ENCODE data around the gene RAP1GDS1.
"Not testable (repeated sequence)": the region's sequence is repeated elsewhere in the genome, so short reads cannot be mapped to it uniquely, and the experiment has no call there.

The RAP1GDS1 gene

GRCh38 chr4:98377559-98377958 lies 116.4 kb downstream of the RAP1GDS1 start:
- no peak for TF ChIP-seq JUND (IDR thresholded peaks at IDR 0.05; ENCODE audit: low read depth)
- no peak for DNase-seq (ENCODE audit: low read depth in 1 of 2, low spot score in 1 of 2)
- in situ Hi-C loops (cut with HindIII; ENCODE audit: low pct_unique_long_range_greater_than_20kb, low sequenced_read_pairs), result no loop called here

- no peak for TF ChIP-seq JUND (IDR thresholded peaks at IDR 0.05; ENCODE audit: low read depth)
These were observed 120.1 kb downstream of the RAP1GDS1 start for GRCh38 chr4:98381306-98381705.

GRCh38 chr4:98383431-98384106 lies 122.4 kb downstream of the RAP1GDS1 start:
- in situ Hi-C loops (cut with HindIII; ENCODE audit: low pct_unique_long_range_greater_than_20kb, low sequenced_read_pairs), result no loop called here
- DNase-seq (ENCODE audit: low read depth in 1 of 2, low spot score in 1 of 2), result no peak
- TF ChIP-seq JUND (IDR thresholded peaks at IDR 0.05; ENCODE audit: low read depth), result no peak

More at GRCh38 chr4:98381306-98381705, 120.1 kb downstream of the RAP1GDS1 start:
- no peak for DNase-seq (ENCODE audit: low read depth in 1 of 2, low spot score in 1 of 2)
- in situ Hi-C loops (cut with HindIII; ENCODE audit: low pct_unique_long_range_greater_than_20kb, low sequenced_read_pairs), result no loop called here

GRCh38 chr4:98385831-98386230 lies 124.6 kb downstream of the RAP1GDS1 start:
- in situ Hi-C loops (cut with HindIII; ENCODE audit: low pct_unique_long_range_greater_than_20kb, low sequenced_read_pairs), result no loop called here
- TF ChIP-seq JUND (IDR thresholded peaks at IDR 0.05; ENCODE audit: low read depth), result no peak
- DNase-seq (ENCODE audit: low read depth in 1 of 2, low spot score in 1 of 2), result no peak

GRCh38 chr4:98387345-98388026 lies 126.3 kb downstream of the RAP1GDS1 start:
- DNase-seq (ENCODE audit: low read depth in 1 of 2, low spot score in 1 of 2), result no peak

GRCh38 chr4:98394134-98394533 lies 132.9 kb downstream of the RAP1GDS1 start:
- no peak for TF ChIP-seq JUND (IDR thresholded peaks at IDR 0.05; ENCODE audit: low read depth)
- in situ Hi-C loops (cut with HindIII; ENCODE audit: low pct_unique_long_range_greater_than_20kb, low sequenced_read_pairs), result no loop called here
- no peak for DNase-seq (ENCODE audit: low read depth in 1 of 2, low spot score in 1 of 2)

More at GRCh38 chr4:98387345-98388026, 126.3 kb downstream of the RAP1GDS1 start:
- TF ChIP-seq JUND (IDR thresholded peaks at IDR 0.05; ENCODE audit: low read depth), result no peak
- in situ Hi-C loops (cut with HindIII; ENCODE audit: low pct_unique_long_range_greater_than_20kb, low sequenced_read_pairs), result no loop called here

GRCh38 chr4:98399915-98400314 lies 138.7 kb downstream of the RAP1GDS1 start:
- DNase-seq (ENCODE audit: low read depth in 1 of 2, low spot score in 1 of 2), result no peak
- no peak for TF ChIP-seq JUND (IDR thresholded peaks at IDR 0.05; ENCODE audit: low read depth)
- in situ Hi-C loops (cut with HindIII; ENCODE audit: low pct_unique_long_range_greater_than_20kb, low sequenced_read_pairs), result no loop called here

- in situ Hi-C loops (cut with HindIII; ENCODE audit: low pct_unique_long_range_greater_than_20kb, low sequenced_read_pairs), result no loop called here
- no peak for DNase-seq (ENCODE audit: low read depth in 1 of 2, low spot score in 1 of 2)
- TF ChIP-seq JUND (IDR thresholded peaks at IDR 0.05; ENCODE audit: low read depth), result no peak
These were observed 145.6 kb downstream of the RAP1GDS1 start for GRCh38 chr4:98406819-98407218.

GRCh38 chr4:98411731-98412130 lies 150.5 kb downstream of the RAP1GDS1 start:
- DNase-seq (ENCODE audit: low read depth in 1 of 2, low spot score in 1 of 2), result no peak
- in situ Hi-C loops (cut with HindIII; ENCODE audit: low pct_unique_long_range_greater_than_20kb, low sequenced_read_pairs), result no loop called here
- no peak for TF ChIP-seq JUND (IDR thresholded peaks at IDR 0.05; ENCODE audit: low read depth)

- TF ChIP-seq JUND (IDR thresholded peaks at IDR 0.05; ENCODE audit: low read depth), result no peak
- no peak for DNase-seq (ENCODE audit: low read depth in 1 of 2, low spot score in 1 of 2)
- in situ Hi-C loops (cut with HindIII; ENCODE audit: low pct_unique_long_range_greater_than_20kb, low sequenced_read_pairs), result no loop called here
These were observed 155.7 kb downstream of the RAP1GDS1 start for GRCh38 chr4:98416844-98417243.

- in situ Hi-C loops (cut with HindIII; ENCODE audit: low pct_unique_long_range_greater_than_20kb, low sequenced_read_pairs); DNase-seq (ENCODE audit: low read depth in 1 of 2, low spot score in 1 of 2): not testable (repeated sequence)
These were observed 159.0 kb downstream of the RAP1GDS1 start for GRCh38 chr4:98420151-98420550.

- TF ChIP-seq JUND (IDR thresholded peaks at IDR 0.05; ENCODE audit: low read depth), result no peak
- no peak for DNase-seq (ENCODE audit: low read depth in 1 of 2, low spot score in 1 of 2)
These were observed 159.9 kb downstream of the RAP1GDS1 start for GRCh38 chr4:98421111-98421510.

GRCh38 chr4:98423009-98423408 lies 161.8 kb downstream of the RAP1GDS1 start:
- in situ Hi-C loops (cut with HindIII; ENCODE audit: low pct_unique_long_range_greater_than_20kb, low sequenced_read_pairs), result no loop called here
- no peak for TF ChIP-seq JUND (IDR thresholded peaks at IDR 0.05; ENCODE audit: low read depth)
- DNase-seq (ENCODE audit: low read depth in 1 of 2, low spot score in 1 of 2), result no peak

More at GRCh38 chr4:98421111-98421510, 159.9 kb downstream of the RAP1GDS1 start:
- in situ Hi-C loops (cut with HindIII; ENCODE audit: low pct_unique_long_range_greater_than_20kb, low sequenced_read_pairs), result no loop called here
